A549 (cell line): Measurements from ENCODE around the gene TJP3. TPM values are rescaled to one million over a fixed set of nuclear protein-coding genes. Genes with fewer than 3 reads are reported as not detected.

Source experiments
- ATAC-seq, 2 experiments: fragments of 200-7000 bp in 1 of 2; fragments of >200 bp in 1 of 2; cut with Nextera tagmentation in 1 of 2; cut with Tn5 transposase in 1 of 2; 3 replicates each; pipeline versions ENCODE4 v1.8.0 to v1.9.1; 2018 to 2020; ENCODE audit warnings: mild to moderate bottlenecking in 1 of 2, moderate library complexity in 1 of 2
- CTCF ChIA-PET: fragments of 300-600 bp; sonication (Branson Sonifier 250); formaldehyde crosslinking; extraction: SDS; loops from one replicate; lab custom pipeline; 2021; ENCODE audit warnings: antibody characterized with exemption, inconsistent platforms; lab: Yijun Ruan, JAX
- POLR2A ChIA-PET: fragments of 350-600 bp; formaldehyde crosslinking; extraction: SDS; loops from one replicate; lab custom pipeline; 2021; ENCODE audit warnings: antibody characterized with exemption, inconsistent platforms; lab: Yijun Ruan, JAX
- DNase-seq, 2 experiments: peaks; one replicate each; pipeline versions ENCODE4 v3.0.0 to v3.0.0-alpha.2; 2011 to 2016; ENCODE audit warnings: low read depth in 1 of 2, low spot score in 1 of 2
- FAIRE-seq: peaks from 2 replicates; lab custom pipeline; 2011; peaks lifted over from hg19 to GRCh38; lab: Jason Lieb, UNC
- H3K27ac ChIP-seq, 2 experiments: fragments of >200 bp; sonication (Bioruptor Twin); formaldehyde crosslinking; 3 replicates each; pipeline ENCODE4 v1.5.1; 2016 to 2017
- H3K4me1 ChIP-seq: fragments of >200 bp; sonication (Bioruptor Twin); formaldehyde crosslinking; 3 replicates; pipeline ENCODE4 v1.6.1; 2016
- H3K4me2 ChIP-seq: fragments of >200 bp; sonication (Bioruptor Twin); formaldehyde crosslinking; 3 replicates; pipeline ENCODE4 v1.6.1; 2016
- H3K4me3 ChIP-seq: fragments of >200 bp; sonication (Bioruptor Twin); formaldehyde crosslinking; 3 replicates; pipeline ENCODE4 v1.5.1; 2016
- H3K9me3 ChIP-seq: fragments of >200 bp; sonication (Bioruptor Twin); formaldehyde crosslinking; 3 replicates; pipeline ENCODE4 v1.6.1; 2016
- BHLHE40 ChIP-seq: IDR thresholded peaks from 2 replicates; pipeline ENCODE4 v1.6.1; 2012; ENCODE audit warnings: low read depth, low read length, inconsistent platforms
- CEBPB ChIP-seq, 2 experiments: fragments of >200 bp in 1 of 2; sonication (Bioruptor Twin) in 1 of 2; formaldehyde crosslinking in 1 of 2; IDR thresholded peaks; 2 replicates each; pipeline ENCODE4 v1.6.1; 2012 to 2016
- CHD4 ChIP-seq: fragments of 200-600 bp; sonication (generic); IDR thresholded peaks from 2 replicates; pipeline ENCODE4 v1.6.1; 2016; ENCODE audit warnings: antibody characterized with exemption, mild to moderate bottlenecking, borderline replicate concordance
- ESRRA ChIP-seq: fragments of 150-350 bp; IDR thresholded peaks from 2 replicates; pipeline ENCODE4 v1.6.1; 2014; ENCODE audit warnings: mild to moderate bottlenecking, low read length, borderline replicate concordance
- FOSB ChIP-seq: fragments of 250-450 bp; sonication (Bioruptor Pico); IDR thresholded peaks from 2 replicates; pipeline ENCODE4 v1.5.0; 2020; ENCODE audit warnings: mild to moderate bottlenecking, moderate library complexity
- FOXS1 ChIP-seq: fragments of 250-450 bp; sonication (Bioruptor Pico); IDR thresholded peaks from 2 replicates; pipeline ENCODE4 v1.5.0; 2020; ENCODE audit warnings: mild to moderate bottlenecking, moderate library complexity
- HOXB13 ChIP-seq: fragments of 250-450 bp; sonication (Bioruptor Pico); IDR thresholded peaks from 2 replicates; pipeline ENCODE4 v1.5.0; 2020; ENCODE audit warnings: low read depth, mild to moderate bottlenecking, moderate library complexity
- KDM1A ChIP-seq: fragments of 200-600 bp; sonication (generic); IDR thresholded peaks from 2 replicates; pipeline ENCODE4 v1.6.1; 2016; ENCODE audit warnings: low read depth, mild to moderate bottlenecking
- KDM5A ChIP-seq: fragments of 200-600 bp; sonication (generic); IDR thresholded peaks from 2 replicates; pipeline ENCODE4 v1.6.1; 2016; ENCODE audit warnings: antibody characterized with exemption, mild to moderate bottlenecking
- MAZ ChIP-seq: fragments of 150-350 bp; IDR thresholded peaks from 2 replicates; pipeline ENCODE4 v1.6.1; 2014; ENCODE audit warnings: antibody characterized with exemption, low read depth, low read length, borderline replicate concordance
- NFE2L2 ChIP-seq: fragments of 150-350 bp; conservative IDR thresholded peaks from 2 replicates; pipeline ENCODE4 v1.6.1; 2014; ENCODE audit warnings: low read length
- NPAS2 ChIP-seq: fragments of 250-450 bp; sonication (Bioruptor Pico); IDR thresholded peaks from 2 replicates; pipeline ENCODE4 v1.8.0; 2022; ENCODE audit warnings: mild to moderate bottlenecking, moderate library complexity, borderline replicate concordance
- NR3C1 ChIP-seq: fragments of >200 bp; sonication (Bioruptor Twin); formaldehyde crosslinking; IDR thresholded peaks from 3 replicates; pipeline ENCODE4 v1.6.1; 2017
- POLR2A ChIP-seq: IDR thresholded peaks from 2 replicates; pipeline ENCODE4 v1.6.1; 2012; ENCODE audit warnings: mild to moderate bottlenecking, low read length
- POLR2AphosphoS2 ChIP-seq: conservative IDR thresholded peaks from 2 replicates; pipeline ENCODE4 v1.6.1; 2012; ENCODE audit warnings: low read length, improper control_type of control experiment, inconsistent platforms
- RAD21 ChIP-seq, 2 experiments: fragments of >200 bp in 1 of 2; sonication (Bioruptor Twin) in 1 of 2; formaldehyde crosslinking in 1 of 2; IDR thresholded peaks in 1 of 2; conservative IDR thresholded peaks in 1 of 2; 2 replicates in 1 of 2; 3 replicates in 1 of 2; pipeline ENCODE4 v1.6.1; 2012 to 2018; ENCODE audit warnings: inconsistent platforms in 1 of 2
- RFX5 ChIP-seq: fragments of 450-650 bp; IDR thresholded peaks from 2 replicates; pipeline ENCODE4 v1.7.1; 2014; ENCODE audit warnings: antibody characterized with exemption, mild to moderate bottlenecking, moderate library complexity
- RNF2 ChIP-seq: fragments of 200-600 bp; sonication (generic); IDR thresholded peaks from 2 replicates; pipeline ENCODE4 v1.6.1; 2016; ENCODE audit warnings: low read depth, mild to moderate bottlenecking, antibody characterized with exemption, moderate library complexity, borderline replicate concordance
- SMC3 ChIP-seq: fragments of >200 bp; sonication (Bioruptor Twin); formaldehyde crosslinking; IDR thresholded peaks from 3 replicates; pipeline ENCODE4 v1.6.1; 2018; ENCODE audit warnings: inconsistent platforms
- TFCP2L1 ChIP-seq: fragments of 250-450 bp; sonication (Bioruptor Pico); IDR thresholded peaks from 2 replicates; pipeline ENCODE4 v1.5.0; 2021; ENCODE audit warnings: mild to moderate bottlenecking
- TP53 ChIP-seq: fragments of 250-450 bp; sonication (Bioruptor Pico); IDR thresholded peaks from 2 replicates; pipeline ENCODE4 v1.5.0; 2021; ENCODE audit warnings: mild to moderate bottlenecking, moderate library complexity
- ZFP36 ChIP-seq: fragments of 450-650 bp; IDR thresholded peaks from 2 replicates; pipeline ENCODE4 v1.6.1; 2014; ENCODE audit warnings: borderline replicate concordance; ENCODE audit not compliant: partially characterized antibody
- ZNF302 ChIP-seq: fragments of 250-450 bp; sonication (Bioruptor Pico); IDR thresholded peaks from 2 replicates; pipeline ENCODE4 v1.9.0; 2021; ENCODE audit warnings: inconsistent platforms, mild to moderate bottlenecking, moderate library complexity
- ZSCAN20 ChIP-seq: fragments of 250-450 bp; sonication (Bioruptor Pico); IDR thresholded peaks from 2 replicates; pipeline ENCODE4 v1.8.0; 2022; ENCODE audit warnings: mild to moderate bottlenecking, moderate library complexity
- WGBS: methylation state at CpG from one replicate; pipeline ENCODE4 v1.1.6; 2017; ENCODE audit errors: missing lambda C conversion rate; 5-methylcytosine and 5-hydroxymethylcytosine counted together
- polyA plus RNA-seq, 4 experiments: library from polyadenylated mRNA; depleted of rRNA in 3 of 4; stranded (reverse); fragments of >200 nt; fragmentation: RNase III in 1 of 4; extraction: RNeasy Plus Mini Kit Qiagen cat#74134 plus additional on column Dnase treatment in 1 of 4; gene quantifications; 2 replicates in 3 of 4; 3 replicates in 1 of 4; pipeline ENCODE4 v1.2.3, GENCODE V29; 2011 to 2017
- TF ChIP-seq, protein P1 (sequence below): fragments of 450-650 bp; IDR thresholded peaks from 2 replicates; pipeline ENCODE4 v1.6.1; 2014; ENCODE audit warnings: antibody characterized with exemption
- TF ChIP-seq, protein P2 (sequence below): IDR thresholded peaks from 2 replicates; pipeline ENCODE4 v1.6.1; 2012; ENCODE audit warnings: low read depth, borderline replicate concordance
- TF ChIP-seq, protein P3 (sequence below): IDR thresholded peaks from 2 replicates; pipeline ENCODE4 v1.6.1; 2012
- TF ChIP-seq, protein P4 (sequence below): fragments of >200 bp; sonication (Bioruptor Twin); formaldehyde crosslinking; IDR thresholded peaks from 2 replicates; pipeline ENCODE4 v1.6.1; 2016
- TF ChIP-seq, protein P5 (sequence below): fragments of 250-450 bp; sonication (Bioruptor Pico); IDR thresholded peaks from 2 replicates; pipeline ENCODE4 v1.5.0; 2021; ENCODE audit warnings: mild to moderate bottlenecking, moderate library complexity, borderline replicate concordance
- TF ChIP-seq, protein P6 (sequence below): IDR thresholded peaks from 2 replicates; pipeline ENCODE4 v1.6.1; 2012

TJP3 gene
- polyA plus RNA-seq, 2 of the 4 experiments (the other 2 are of a cell fraction), result 1.5 to 2.3 TPM

DNA sequence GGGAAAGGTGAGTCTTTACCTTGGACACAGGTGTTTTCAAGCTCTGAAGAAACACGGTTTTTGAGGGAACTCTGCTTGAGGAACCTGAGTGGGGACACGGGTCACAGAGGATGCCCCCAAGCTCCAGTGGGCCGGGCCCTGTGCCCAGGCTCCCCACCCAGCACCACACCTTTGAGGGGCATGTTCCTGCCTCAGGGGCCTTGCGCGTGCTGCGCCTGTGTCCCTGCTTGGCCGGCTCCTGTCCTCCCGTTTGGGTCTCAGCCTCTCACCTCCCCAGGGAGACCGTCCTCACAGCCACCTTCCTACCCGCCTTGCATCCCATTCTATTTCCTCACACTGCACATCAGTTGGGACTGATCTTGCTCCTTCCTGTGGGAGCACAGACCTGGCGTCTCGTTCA, 29.0 kb upstream of the TJP3 start:
- 0 out of 3 replicates have a peak, but pooled peaks cover 4% of the 10 kb centered on the region for H3K4me1 ChIP-seq
- ChIA-PET POLR2A (no interaction called here), CTCF (no interaction called here)
- DNase-seq (no peak), FAIRE-seq (no peak), ATAC-seq (no peak)
- no peaks in the 10 kb centered on the region for H3K9me3 ChIP-seq
- H3K27ac ChIP-seq, result no peak overlapping the region
- H3K4me3 ChIP-seq, result no peak overlapping the region
- no peak for TF ChIP-seq FOSB
- TF ChIP-seq, protein P1, sequence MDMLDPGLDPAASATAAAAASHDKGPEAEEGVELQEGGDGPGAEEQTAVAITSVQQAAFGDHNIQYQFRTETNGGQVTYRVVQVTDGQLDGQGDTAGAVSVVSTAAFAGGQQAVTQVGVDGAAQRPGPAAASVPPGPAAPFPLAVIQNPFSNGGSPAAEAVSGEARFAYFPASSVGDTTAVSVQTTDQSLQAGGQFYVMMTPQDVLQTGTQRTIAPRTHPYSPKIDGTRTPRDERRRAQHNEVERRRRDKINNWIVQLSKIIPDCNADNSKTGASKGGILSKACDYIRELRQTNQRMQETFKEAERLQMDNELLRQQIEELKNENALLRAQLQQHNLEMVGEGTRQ, result no peak
- no peak for TF ChIP-seq HOXB13 (CRISPR knock-in tag)
- no peak for TF ChIP-seq ZSCAN20 (CRISPR knock-in tag)
- TF ChIP-seq, protein P2, sequence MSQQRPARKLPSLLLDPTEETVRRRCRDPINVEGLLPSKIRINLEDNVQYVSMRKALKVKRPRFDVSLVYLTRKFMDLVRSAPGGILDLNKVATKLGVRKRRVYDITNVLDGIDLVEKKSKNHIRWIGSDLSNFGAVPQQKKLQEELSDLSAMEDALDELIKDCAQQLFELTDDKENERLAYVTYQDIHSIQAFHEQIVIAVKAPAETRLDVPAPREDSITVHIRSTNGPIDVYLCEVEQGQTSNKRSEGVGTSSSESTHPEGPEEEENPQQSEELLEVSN, result no peak
- TF ChIP-seq CEBPB (IDR thresholded peaks at IDR 0.05), result no peak
- no peak for TF ChIP-seq MAZ
- TF ChIP-seq, protein P3, sequence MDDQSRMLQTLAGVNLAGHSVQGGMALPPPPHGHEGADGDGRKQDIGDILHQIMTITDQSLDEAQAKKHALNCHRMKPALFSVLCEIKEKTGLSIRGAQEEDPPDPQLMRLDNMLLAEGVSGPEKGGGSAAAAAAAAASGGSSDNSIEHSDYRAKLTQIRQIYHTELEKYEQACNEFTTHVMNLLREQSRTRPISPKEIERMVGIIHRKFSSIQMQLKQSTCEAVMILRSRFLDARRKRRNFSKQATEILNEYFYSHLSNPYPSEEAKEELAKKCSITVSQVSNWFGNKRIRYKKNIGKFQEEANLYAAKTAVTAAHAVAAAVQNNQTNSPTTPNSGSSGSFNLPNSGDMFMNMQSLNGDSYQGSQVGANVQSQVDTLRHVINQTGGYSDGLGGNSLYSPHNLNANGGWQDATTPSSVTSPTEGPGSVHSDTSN, result no peak
- no peak for TF ChIP-seq RNF2
- TF ChIP-seq ESRRA, result no peak
- TF ChIP-seq TP53 (CRISPR knock-in tag), result no peak
- no peak for TF ChIP-seq ZNF302 (CRISPR knock-in tag)
- no peak for TF ChIP-seq NFE2L2
- TF ChIP-seq, protein P4, sequence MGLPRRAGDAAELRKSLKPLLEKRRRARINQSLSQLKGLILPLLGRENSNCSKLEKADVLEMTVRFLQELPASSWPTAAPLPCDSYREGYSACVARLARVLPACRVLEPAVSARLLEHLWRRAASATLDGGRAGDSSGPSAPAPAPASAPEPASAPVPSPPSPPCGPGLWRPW, result no peak
- no peak for TF ChIP-seq ZFP36
- H3K4me2 ChIP-seq, result no peak overlapping the region
- WGBS, result 95% methylated on average over 11 of the region's 12 CpGs

DNA sequence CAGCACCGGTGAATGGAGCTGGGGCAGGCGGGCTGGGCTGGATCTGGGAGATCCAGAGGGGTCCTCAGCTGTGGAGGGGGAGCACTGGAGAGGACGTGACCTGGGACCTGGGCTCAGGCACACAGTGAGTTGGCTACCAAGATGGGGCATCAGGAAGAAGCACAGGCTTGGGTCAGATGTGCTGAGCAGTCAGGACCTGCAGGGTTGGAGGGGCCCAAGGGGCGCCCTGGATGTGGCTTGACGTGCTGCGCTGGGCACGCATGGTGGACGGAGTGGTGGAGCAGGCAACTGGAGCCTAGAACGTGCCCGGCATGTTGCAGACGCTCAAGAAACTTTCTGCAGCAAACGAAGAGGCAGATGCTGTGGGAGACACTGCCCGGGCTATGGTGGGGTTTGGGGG, 28.6 kb upstream of the TJP3 start:
- Histone ChIP-seq H3K4me1 (0 out of 3 replicates have a peak, but pooled peaks cover 4% of the 10 kb centered on the region), H3K9me3 (peaks cover 4% of the 10 kb centered on the region; the same call in 1 of the 3 replicates)
- ATAC-seq (no peak), FAIRE-seq (no peak)
- no peak for TF ChIP-seq KDM1A
- TF ChIP-seq NPAS2, result no peak
- TF ChIP-seq BHLHE40, result no peak
- TF ChIP-seq, protein P5, sequence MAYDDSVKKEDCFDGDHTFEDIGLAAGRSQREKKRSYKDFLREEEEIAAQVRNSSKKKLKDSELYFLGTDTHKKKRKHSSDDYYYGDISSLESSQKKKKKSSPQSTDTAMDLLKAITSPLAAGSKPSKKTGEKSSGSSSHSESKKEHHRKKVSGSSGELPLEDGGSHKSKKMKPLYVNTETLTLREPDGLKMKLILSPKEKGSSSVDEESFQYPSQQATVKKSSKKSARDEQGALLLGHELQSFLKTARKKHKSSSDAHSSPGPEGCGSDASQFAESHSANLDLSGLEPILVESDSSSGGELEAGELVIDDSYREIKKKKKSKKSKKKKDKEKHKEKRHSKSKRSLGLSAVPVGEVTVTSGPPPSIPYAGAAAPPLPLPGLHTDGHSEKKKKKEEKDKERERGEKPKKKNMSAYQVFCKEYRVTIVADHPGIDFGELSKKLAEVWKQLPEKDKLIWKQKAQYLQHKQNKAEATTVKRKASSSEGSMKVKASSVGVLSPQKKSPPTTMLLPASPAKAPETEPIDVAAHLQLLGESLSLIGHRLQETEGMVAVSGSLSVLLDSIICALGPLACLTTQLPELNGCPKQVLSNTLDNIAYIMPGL (CRISPR knock-in tag), result no peak
- no peak for TF ChIP-seq RAD21 (conservative IDR thresholded peaks at IDR 0.05 in 1 of 2, IDR thresholded peaks at IDR 0.05 in 1 of 2)
- TF ChIP-seq CHD4, result no peak
- TF ChIP-seq, protein P1, result no peak
- TF ChIP-seq POLR2AphosphoS2, result no peak
- TF ChIP-seq NR3C1, result no peak
- no peak for TF ChIP-seq TFCP2L1 (CRISPR knock-in tag)
- TF ChIP-seq TP53 (CRISPR knock-in tag), result no peak
- TF ChIP-seq, protein P6, sequence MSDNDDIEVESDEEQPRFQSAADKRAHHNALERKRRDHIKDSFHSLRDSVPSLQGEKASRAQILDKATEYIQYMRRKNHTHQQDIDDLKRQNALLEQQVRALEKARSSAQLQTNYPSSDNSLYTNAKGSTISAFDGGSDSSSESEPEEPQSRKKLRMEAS, result no peak
- TF ChIP-seq FOXS1 (CRISPR knock-in tag), result no peak
- TF ChIP-seq NFE2L2, result no peak
- no peak for TF ChIP-seq RFX5
- TF ChIP-seq SMC3, result no peak
- TF ChIP-seq POLR2A, result no peak
- TF ChIP-seq KDM5A, result no peak
- TF ChIP-seq, all 56 proteins: peak for 0
- WGBS, result 88% methylated on average over 10 of the region's 13 CpGs
- Histone ChIP-seq H3K4me2 (no peak overlapping the region), H3K27ac (no peak overlapping the region), H3K4me3 (no peak overlapping the region)
- ChIA-PET POLR2A (no interaction called here), CTCF (interaction anchor here (0.7 kb wide), 1 partner anchor 39 kb away, joined by 3 read pairs; no protein-coding TSS in a partner anchor)
- DNase-seq, result no peak
